HepG2 (cell line): ENCODE results near the gene CDKN2AIP. TPM values are rescaled to one million over a fixed set of nuclear protein-coding genes. Genes with fewer than 3 reads are reported as not detected.

ENCODE experiments used
- AHDC1 ChIP-seq: sonication (generic); formaldehyde crosslinking; IDR thresholded peaks from 2 replicates; pipeline ENCODE4 v1.5.1; 2020; ENCODE audit warnings: mild to moderate bottlenecking, missing genetic modification reagents, borderline replicate concordance
- FOXO4 ChIP-seq: sonication (generic); formaldehyde crosslinking; conservative IDR thresholded peaks from 2 replicates; pipeline ENCODE4 v1.8.1; 2023; ENCODE audit warnings: missing genetic modification reagents
- NR2F6 ChIP-seq, 2 experiments: IDR thresholded peaks; 2 replicates each; pipeline ENCODE4 v1.6.1; 2016; ENCODE audit warnings: antibody characterized with exemption in 1 of 2, mild to moderate bottlenecking in 1 of 2
- NR3C1 ChIP-seq: sonication (generic); formaldehyde crosslinking; IDR thresholded peaks from 2 replicates; pipeline ENCODE4 v1.4.0; 2020; ENCODE audit warnings: missing genetic modification reagents
- POLR2G ChIP-seq: fragments of 200-400 bp; formaldehyde crosslinking; IDR thresholded peaks from 2 replicates; pipeline ENCODE4 v1.6.1; 2018; ENCODE audit warnings: mild to moderate bottlenecking, low read depth, low read length, moderate library complexity
- RARG ChIP-seq: sonication (generic); formaldehyde crosslinking; IDR thresholded peaks from 2 replicates; pipeline ENCODE4 v1.4.0; 2020; ENCODE audit warnings: low read depth, mild to moderate bottlenecking, missing genetic modification reagents
- REST ChIP-seq, 2 experiments: IDR thresholded peaks; 2 replicates each; pipeline ENCODE4 v1.6.1; 2011 to 2012; ENCODE audit warnings: low read length in 2 of 2, borderline replicate concordance in 1 of 2, low read depth in 1 of 2, mild to moderate bottlenecking in 1 of 2, moderate library complexity in 1 of 2
- RXRB ChIP-seq: IDR thresholded peaks from 2 replicates; pipeline ENCODE4 v1.6.1; 2016; ENCODE audit warnings: borderline replicate concordance, missing genetic modification reagents, missing compliant biosample characterization
- SOX13 ChIP-seq, 3 experiments: fragments of 450-650 bp in 1 of 3; sonication (generic) in 1 of 3; formaldehyde crosslinking in 1 of 3; IDR thresholded peaks in 2 of 3; conservative IDR thresholded peaks in 1 of 3; 2 replicates each; pipeline versions ENCODE4 v1.5.0 to v1.6.1; 2016 to 2020; ENCODE audit warnings: antibody characterized with exemption in 1 of 3, mild to moderate bottlenecking in 1 of 3, missing compliant biosample characterization in 1 of 3, missing genetic modification reagents in 1 of 3, moderate library complexity in 1 of 3
- SRSF9 ChIP-seq: fragments of 200-400 bp; formaldehyde crosslinking; IDR thresholded peaks from 2 replicates; pipeline ENCODE4 v1.6.1; 2018; ENCODE audit warnings: borderline replicate concordance, mild to moderate bottlenecking, low read depth, low read length; ENCODE audit not compliant: insufficient read depth, poor library complexity, severe bottlenecking
- U2AF1 ChIP-seq: fragments of 200-400 bp; formaldehyde crosslinking; optimal IDR thresholded peaks from 2 replicates; pipeline ENCODE3; 2017; ENCODE audit warnings: mild to moderate bottlenecking, low read depth, low read length
- ZNF709 ChIP-seq: sonication (generic); formaldehyde crosslinking; IDR thresholded peaks from 2 replicates; pipeline ENCODE4 v1.5.0; 2020; ENCODE audit warnings: mild to moderate bottlenecking, missing genetic modification reagents
- ZNF737 ChIP-seq: sonication (generic); formaldehyde crosslinking; IDR thresholded peaks from 2 replicates; pipeline ENCODE4 v1.5.0; 2020; ENCODE audit warnings: missing genetic modification reagents, mild to moderate bottlenecking, borderline replicate concordance
- ZNF768 ChIP-seq: sonication (generic); formaldehyde crosslinking; IDR thresholded peaks from 2 replicates; pipeline ENCODE4 v1.4.0; 2020; ENCODE audit warnings: missing genetic modification reagents
- ZNF850 ChIP-seq: sonication (generic); formaldehyde crosslinking; conservative IDR thresholded peaks from 2 replicates; pipeline ENCODE4 v1.9.0; 2021; ENCODE audit warnings: mild to moderate bottlenecking, missing genetic modification reagents
- polyA plus RNA-seq, 8 experiments: library from polyadenylated mRNA; depleted of rRNA in 3 of 8; stranded (reverse) in 7 of 8; unstranded in 1 of 8; fragments of >200 nt; fragmentation: Illumina TruSeq in 4 of 8; extraction: Trizol in 4 of 8; gene quantifications; 2 replicates each; pipeline versions ENCODE4 v1.2.1 to v1.2.3, GENCODE V29; 2011 to 2016; ENCODE audit warnings: low read depth in 4 of 8, missing spikeins in 1 of 8, mixed read lengths in 1 of 8; ENCODE audit not compliant: insufficient read depth in 1 of 8
- total RNA-seq, 5 experiments: library from RNA; depleted of rRNA; stranded (reverse); fragments of >200 nt; fragmentation: Illumina TruSeq; extraction: Trizol; gene quantifications; 2 replicates each; pipeline ENCODE4 v1.2.3, GENCODE V29; 2016; ENCODE audit warnings: low read depth in 1 of 5

CDKN2AIP gene
- total and polyA plus RNA-seq, 2 of the 13 experiments (the other 11 are each of a cell fraction or from before 2014, with no cell fraction given): 17.0 to 18.7 TPM

- TF ChIP-seq AHDC1: 0 out of 2 replicates have a peak, but pooled peaks have one; percentile 26
- no peak for TF ChIP-seq REST (IDR thresholded peaks at IDR 0.05; ENCODE audit: borderline replicate concordance in 1 of 2, low read depth in 1 of 2, low read length in 2 of 2)
- no peak for TF ChIP-seq ZNF737 (CRISPR knock-in tag)
- TF ChIP-seq RXRB (CRISPR knock-in tag): no peak
- TF ChIP-seq ZNF850 (CRISPR knock-in tag): no peak
- no peak for TF ChIP-seq ZNF768 (CRISPR knock-in tag)
- TF ChIP-seq NR2F6 (IDR thresholded peaks at IDR 0.05): no peak
- no peak for TF ChIP-seq NR2F6 (CRISPR knock-in tag; IDR thresholded peaks at IDR 0.05)
- TF ChIP-seq ZNF709 (CRISPR knock-in tag): no peak
- TF ChIP-seq U2AF1: no peak
- TF ChIP-seq RARG (CRISPR knock-in tag): no peak
- no peak for TF ChIP-seq SOX13 (IDR thresholded peaks at IDR 0.05)
- peak in 1 of 2 experiments; percentile 37; a peak in 1 of 4 replicates for TF ChIP-seq SOX13 (CRISPR knock-in tag; conservative IDR thresholded peaks at IDR 0.05 in 1 of 2, IDR thresholded peaks at IDR 0.05 in 1 of 2)
- no peak for TF ChIP-seq FOXO4 (CRISPR knock-in tag)
- TF ChIP-seq NR3C1 (CRISPR knock-in tag): no peak
- no peak for TF ChIP-seq POLR2G
- no peak for TF ChIP-seq SRSF9
Measured at GRCh38 chr4:183468210-183469095, 24.0 kb downstream of the CDKN2AIP start (continued).
